Spleen (tissue), 11 donors: Measurements from ENCODE around the gene IL1RL1. TPM values are rescaled to one million over a fixed set of nuclear protein-coding genes. Genes with fewer than 3 reads are reported as not detected.

Source experiments
- DNase-seq: peaks from one replicate; pipeline ENCODE4 v3.0.0-alpha.2; 2020
- H3K27ac ChIP-seq, 8 donors: fragments of 200-600 bp; sonication (generic) in 7 of 8; 1 replicate in 4 of 8; 2 replicates in 4 of 8; pipeline versions ENCODE4 v1.5.0 to v1.8.0; 2016 to 2021; ENCODE audit warnings: inconsistent platforms in 4 of 8, mild to moderate bottlenecking in 4 of 8, moderate library complexity in 1 of 8
- H3K27me3 ChIP-seq, 7 donors: fragments of 200-600 bp; sonication (generic) in 6 of 7; replicated peaks in 1 of 7; 1 replicate in 4 of 7; 2 replicates in 3 of 7; pipeline versions ENCODE4 v1.5.0 to v1.8.0; 2016 to 2021; ENCODE audit warnings: inconsistent platforms in 3 of 7, mild to moderate bottlenecking in 1 of 7
- H3K36me3 ChIP-seq, 6 donors: fragments of 200-600 bp; sonication (generic) in 5 of 6; 1 replicate in 4 of 6; 2 replicates in 2 of 6; pipeline versions ENCODE4 v1.5.0 to v1.8.0; 2016 to 2021; ENCODE audit warnings: inconsistent platforms in 2 of 6
- H3K4me1 ChIP-seq, 6 donors: fragments of 200-600 bp; sonication (generic) in 5 of 6; 1 replicate in 3 of 6; 2 replicates in 3 of 6; pipeline versions ENCODE4 v1.5.0 to v1.8.0; 2016 to 2021; ENCODE audit warnings: inconsistent platforms in 3 of 6
- H3K4me3 ChIP-seq, 8 donors: fragments of 200-600 bp; sonication (generic) in 7 of 8; 1 replicate in 4 of 8; 2 replicates in 4 of 8; pipeline versions ENCODE4 v1.5.0 to v1.8.0; 2016 to 2021; ENCODE audit warnings: inconsistent platforms in 4 of 8, mild to moderate bottlenecking in 4 of 8, moderate library complexity in 2 of 8
- H3K9me3 ChIP-seq, 8 donors: fragments of 200-600 bp; sonication (generic) in 7 of 8; 1 replicate in 4 of 8; 2 replicates in 4 of 8; pipeline versions ENCODE4 v1.5.0 to v1.8.0; 2016 to 2021; ENCODE audit warnings: inconsistent platforms in 4 of 8
- CTCF ChIP-seq, 11 experiments: fragments of 200-600 bp in 7 of 11; fragments of 450-650 bp in 4 of 11; sonication (generic) in 4 of 11; IDR thresholded peaks in 8 of 11; conservative IDR thresholded peaks in 3 of 11; 1 replicate in 7 of 11; 2 replicates in 4 of 11; pipeline versions ENCODE4 v1.4.0 to v1.8.0; 2016 to 2021; ENCODE audit warnings: antibody characterized with exemption in 11 of 11, inconsistent platforms in 4 of 11, mild to moderate bottlenecking in 1 of 11
- POLR2A ChIP-seq, 3 donors: fragments of 450-650 bp; IDR thresholded peaks; one replicate each; pipeline ENCODE4 v1.5.1; 2017; ENCODE audit warnings: antibody characterized with exemption in 3 of 3, mild to moderate bottlenecking in 1 of 3
- POLR2AphosphoS5 ChIP-seq, 3 donors: sonication (generic); formaldehyde crosslinking; IDR thresholded peaks; one replicate each; pipeline ENCODE4 v1.5.1; 2017; ENCODE audit warnings: antibody characterized with exemption in 3 of 3
- WGBS, 5 donors: extraction: QIAGEN DNeasy Blood & Tissue Kit in 3 of 5; methylation state at CpG; one replicate each; pipeline versions ENCODE4 v1.1.5 to v1.1.7; 2013 to 2018; 5-methylcytosine and 5-hydroxymethylcytosine counted together
- intact Hi-C: fragments of 100-400 bp; cut with DNase I; formaldehyde crosslinking; loops from one replicate; pipeline ENCODE4 v1.15.0; 2023; ENCODE audit warnings: low total_unique reads
- polyA plus RNA-seq, 3 donors: library from polyadenylated mRNA; stranded (reverse); fragments of 200-250 nt; gene quantifications; one replicate each; pipeline ENCODE4 v1.2.1, GENCODE V29; 2013
- total RNA-seq, 7 donors: library from RNA; depleted of rRNA in 3 of 7; stranded (reverse); fragments of >200 nt in 3 of 7; fragmentation: NEBNext Ultra II Directional in 4 of 7; extraction: Animal tissue kit (Norgen Biotek cat#: 25700) in 4 of 7; gene quantifications; one replicate each; pipeline versions ENCODE4 v1.1.0 to v1.2.1, GENCODE V29; 2016 to 2021
- donor health status: healthy with polysubstance abuse.
- donor health status: DM: no; HTN: no; CAD: no; lungs with moderate emphysema.
- donor health status: DM: no; HTN: no; CAD: no.
- donor health status: Bipolar disorder and iron deficiency.
- donor health status: healthy.
- donor health status: DM: no; HTN: no; CAD: no.
- donor health status: DM: yes; HTN: yes; CAD: no.

The IL1RL1 gene
- total and polyA plus RNA-seq, 10 donors, result 0.11 to 19.6 (median 1.6) TPM

- Histone ChIP-seq H3K27me3 (no peaks in the 10 kb centered on the region), H3K4me3 (no peak overlapping the region), H3K27ac (no peak overlapping the region), H3K9me3 (no peaks in the 10 kb centered on the region), H3K4me1 (peaks cover 0 to 14% (median 2%) of the 10 kb centered on the region in 6 donors), H3K36me3 (no peaks in the 10 kb centered on the region)
- intact Hi-C loops, result no loop called here
- 49 to 70% (median 60%) methylated on average over 1 of the region's 1 CpG for WGBS, 5 donors
- TF ChIP-seq CTCF (IDR thresholded peaks at IDR 0.05 in 8 of 11, conservative IDR thresholded peaks at IDR 0.05 in 3 of 11) (no peak), POLR2AphosphoS5 (IDR thresholded peaks at IDR 0.05) (no peak), POLR2A (IDR thresholded peaks at IDR 0.05) (no peak)
- DNase-seq, result no peak
Measured at GRCh38 chr2:102337012-102337411, 25.6 kb downstream of the IL1RL1 start.

GRCh38 chr2:102337481-102338386 lies 26.4 kb downstream of the IL1RL1 start:
- no peak for DNase-seq
- H3K4me1 ChIP-seq, result peaks cover 0 to 14% (median 2%) of the 10 kb centered on the region in 6 donors
- TF ChIP-seq CTCF (IDR thresholded peaks at IDR 0.05 in 8 of 11, conservative IDR thresholded peaks at IDR 0.05 in 3 of 11) (no peak), POLR2AphosphoS5 (IDR thresholded peaks at IDR 0.05) (no peak), POLR2A (IDR thresholded peaks at IDR 0.05) (no peak)
- no peak overlapping the region for H3K4me3 ChIP-seq
- WGBS, 5 donors, result 70 to 77% (median 71%) methylated on average over 3 of the region's 3 CpGs
- intact Hi-C loops, result no loop called here
- no peaks in the 10 kb centered on the region for H3K9me3 ChIP-seq
- no peaks in the 10 kb centered on the region for H3K27me3 ChIP-seq
- H3K27ac ChIP-seq, result no peak overlapping the region
- H3K36me3 ChIP-seq, result no peaks in the 10 kb centered on the region

- Histone ChIP-seq H3K27me3 (peaks cover 0 to 8% (median 0%) of the 10 kb centered on the region in 7 donors), H3K9me3 (no peaks in the 10 kb centered on the region), H3K4me1 (peaks cover 0 to 14% (median 2%) of the 10 kb centered on the region in 6 donors), H3K27ac (no peak overlapping the region), H3K4me3 (no peak overlapping the region), H3K36me3 (no peaks in the 10 kb centered on the region)
- 59 to 89% (median 83%) methylated on average over 7 of the region's 7 CpGs for WGBS, 5 donors
- intact Hi-C loops, result no loop called here
- TF ChIP-seq CTCF (IDR thresholded peaks at IDR 0.05 in 8 of 11, conservative IDR thresholded peaks at IDR 0.05 in 3 of 11) (no peak), POLR2A (IDR thresholded peaks at IDR 0.05) (no peak), POLR2AphosphoS5 (IDR thresholded peaks at IDR 0.05) (no peak)
- DNase-seq, result no peak
Measured at GRCh38 chr2:102340778-102341177, 29.4 kb downstream of the IL1RL1 start.

GRCh38 chr2:102342888-102343287 lies 31.5 kb downstream of the IL1RL1 start:
- Histone ChIP-seq H3K4me3 (no peak overlapping the region), H3K9me3 (no peaks in the 10 kb centered on the region), H3K36me3 (no peaks in the 10 kb centered on the region), H3K27ac (no peak overlapping the region), H3K27me3 (peaks cover 0 to 10% (median 0%) of the 10 kb centered on the region in 7 donors), H3K4me1 (no peaks in the 10 kb centered on the region)
- DNase-seq, result no peak
- intact Hi-C loops, result no loop called here
- WGBS, 5 donors, result 68 to 93% (median 91%) methylated on average over 3 of the region's 3 CpGs
- TF ChIP-seq POLR2AphosphoS5 (IDR thresholded peaks at IDR 0.05) (no peak), POLR2A (IDR thresholded peaks at IDR 0.05) (no peak), CTCF (IDR thresholded peaks at IDR 0.05 in 8 of 11, conservative IDR thresholded peaks at IDR 0.05 in 3 of 11) (no peak)
